Body of pancreas (tissue), 4 donors: ENCODE measurements around the gene RNF41.

Experiments
- CTCF ChIP-seq, 7 experiments: fragments of 450-650 bp in 4 of 7; fragments of 200-600 bp in 3 of 7; sonication (generic) in 3 of 7; IDR thresholded peaks; one replicate each; pipeline ENCODE4 v1.5.1; 2016 to 2019; ENCODE audit warnings: antibody characterized with exemption in 7 of 7
- POLR2A ChIP-seq, 3 donors: fragments of 450-650 bp; IDR thresholded peaks; one replicate each; pipeline ENCODE4 v1.6.1; 2016; ENCODE audit warnings: antibody characterized with exemption in 3 of 3, mild to moderate bottlenecking in 2 of 3

GRCh38 chr12:56188131-56188777, 33.5 kb downstream of the RNF41 start:
- TF ChIP-seq CTCF (IDR thresholded peaks at IDR 0.05) (no peak), POLR2A (IDR thresholded peaks at IDR 0.05) (no peak)
